GM19468 (cell line): ENCODE results near the gene HIPK1.
"Not testable (repeated sequence)": the region's sequence is repeated elsewhere in the genome, so short reads cannot be mapped to it uniquely, and the experiment has no call there.

Experiments
- ATAC-seq: cut with Tn5 transposase; IDR thresholded peaks from one replicate; pipeline ENCODE4 v1.9.1; 2021; ENCODE audit warnings: mild to moderate bottlenecking, moderate library complexity, moderate number of reproducible peaks; ENCODE audit not compliant: unreplicated experiment; ENCODE audit errors: extremely low read depth

Gene HIPK1

DNA sequence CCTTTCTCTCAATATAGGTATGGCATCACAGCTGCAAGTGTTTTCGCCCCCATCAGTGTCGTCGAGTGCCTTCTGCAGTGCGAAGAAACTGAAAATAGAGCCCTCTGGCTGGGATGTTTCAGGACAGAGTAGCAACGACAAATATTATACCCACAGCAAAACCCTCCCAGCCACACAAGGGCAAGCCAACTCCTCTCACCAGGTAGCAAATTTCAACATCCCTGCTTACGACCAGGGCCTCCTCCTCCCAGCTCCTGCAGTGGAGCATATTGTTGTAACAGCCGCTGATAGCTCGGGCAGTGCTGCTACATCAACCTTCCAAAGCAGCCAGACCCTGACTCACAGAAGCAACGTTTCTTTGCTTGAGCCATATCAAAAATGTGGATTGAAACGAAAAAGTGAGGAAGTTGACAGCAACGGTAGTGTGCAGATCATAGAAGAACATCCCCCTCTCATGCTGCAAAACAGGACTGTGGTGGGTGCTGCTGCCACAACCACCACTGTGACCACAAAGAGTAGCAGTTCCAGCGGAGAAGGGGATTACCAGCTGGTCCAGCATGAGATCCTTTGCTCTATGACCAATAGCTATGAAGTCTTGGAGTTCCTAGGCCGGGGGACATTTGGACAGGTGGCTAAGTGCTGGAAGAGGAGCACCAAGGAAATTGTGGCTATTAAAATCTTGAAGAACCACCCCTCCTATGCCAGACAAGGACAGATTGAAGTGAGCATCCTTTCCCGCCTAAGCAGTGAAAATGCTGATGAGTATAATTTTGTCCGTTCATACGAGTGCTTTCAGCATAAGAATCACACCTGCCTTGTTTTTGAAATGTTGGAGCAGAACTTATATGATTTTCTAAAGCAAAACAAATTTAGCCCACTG lies 11.5 kb downstream of the HIPK1 start:
- ATAC-seq, result no peak

DNA sequence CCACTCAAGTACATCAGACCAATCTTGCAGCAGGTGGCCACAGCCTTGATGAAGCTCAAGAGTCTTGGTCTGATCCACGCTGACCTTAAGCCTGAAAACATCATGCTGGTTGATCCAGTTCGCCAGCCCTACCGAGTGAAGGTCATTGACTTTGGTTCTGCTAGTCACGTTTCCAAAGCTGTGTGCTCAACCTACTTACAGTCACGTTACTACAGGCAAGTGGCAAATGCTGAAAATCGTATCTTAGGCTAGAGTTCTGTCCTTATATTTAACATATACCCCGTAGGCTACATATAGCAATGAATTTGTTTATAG lies 12.1 kb downstream of the HIPK1 start:
- no peak for ATAC-seq

DNA sequence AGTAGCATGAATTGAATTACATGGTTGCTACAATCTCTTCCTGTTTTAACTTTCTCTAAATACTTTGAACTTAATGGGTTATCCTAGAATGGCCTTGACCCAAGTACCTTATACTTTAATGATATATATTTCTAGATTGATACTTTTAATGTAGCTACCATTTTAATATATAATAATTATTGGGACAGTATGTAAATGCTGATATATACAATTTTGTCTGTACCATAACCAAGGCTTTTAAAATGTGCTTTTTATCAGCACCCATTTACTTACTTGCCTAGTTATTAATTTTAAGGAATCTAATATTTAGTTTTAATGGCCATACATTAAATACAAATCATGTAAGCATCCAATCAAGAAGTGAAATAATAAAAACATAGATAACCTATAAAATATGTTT lies 13.4 kb downstream of the HIPK1 start:
- no peak for ATAC-seq

DNA sequence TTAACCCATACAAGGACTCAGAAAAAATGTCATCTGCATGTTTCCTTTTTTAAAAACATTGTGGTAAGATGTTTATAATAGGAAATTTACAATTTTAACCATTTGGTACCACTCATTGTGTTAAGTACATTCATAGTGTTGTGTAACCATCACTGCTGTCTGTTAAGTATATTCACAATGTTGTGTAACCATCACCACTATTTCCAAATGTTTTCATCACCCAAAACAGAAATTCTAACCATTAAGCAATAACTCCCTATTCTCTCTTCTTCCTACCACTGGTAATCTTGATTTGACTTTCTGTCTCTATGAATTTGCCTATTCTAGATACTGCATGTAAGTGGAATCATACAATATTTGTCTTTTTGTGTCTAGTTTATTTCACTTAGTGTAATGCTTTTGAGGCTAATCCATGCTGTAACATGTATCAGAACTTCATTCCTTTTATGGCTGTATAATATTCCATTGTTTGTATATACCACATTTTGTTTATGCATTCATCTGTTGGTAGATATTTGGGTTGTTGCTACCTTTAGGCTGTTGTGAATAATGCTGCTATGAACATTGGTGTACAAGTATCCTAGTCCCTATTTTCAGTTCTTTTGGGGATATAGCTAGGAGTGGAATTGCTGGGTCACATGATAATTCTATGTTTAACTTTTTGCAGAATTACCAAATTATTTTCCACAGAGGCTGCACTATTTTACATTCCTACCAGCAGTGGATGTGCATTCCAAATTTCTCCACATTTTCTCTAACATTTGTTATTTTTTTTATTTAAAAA lies 14.1 kb downstream of the HIPK1 start:
- no peak for ATAC-seq

GRCh38 chr1:113945329-113945728 lies 16.2 kb downstream of the HIPK1 start:
- no peak for ATAC-seq

DNA sequence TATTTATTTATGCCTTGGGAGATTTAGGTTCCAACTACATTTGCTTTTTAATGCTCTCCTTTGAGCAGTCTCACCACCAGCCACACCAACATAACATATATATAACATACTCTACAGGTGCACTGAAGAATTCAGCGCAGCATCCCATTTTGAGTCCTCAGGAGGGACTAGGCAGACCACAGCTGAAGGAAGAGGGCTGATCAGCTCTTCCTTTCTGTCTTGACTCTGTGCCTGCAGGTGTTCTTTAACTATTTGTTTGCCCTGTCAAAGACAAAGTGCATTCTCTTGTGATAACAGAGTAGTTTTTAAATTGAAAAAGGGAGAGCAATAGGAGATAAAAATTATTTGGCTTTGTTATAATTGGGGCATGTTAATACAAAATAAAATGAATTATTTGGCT lies 17.0 kb downstream of the HIPK1 start:
- no peak for ATAC-seq

GRCh38 chr1:113946678-113947387 lies 17.7 kb downstream of the HIPK1 start:
- no peak for ATAC-seq

DNA sequence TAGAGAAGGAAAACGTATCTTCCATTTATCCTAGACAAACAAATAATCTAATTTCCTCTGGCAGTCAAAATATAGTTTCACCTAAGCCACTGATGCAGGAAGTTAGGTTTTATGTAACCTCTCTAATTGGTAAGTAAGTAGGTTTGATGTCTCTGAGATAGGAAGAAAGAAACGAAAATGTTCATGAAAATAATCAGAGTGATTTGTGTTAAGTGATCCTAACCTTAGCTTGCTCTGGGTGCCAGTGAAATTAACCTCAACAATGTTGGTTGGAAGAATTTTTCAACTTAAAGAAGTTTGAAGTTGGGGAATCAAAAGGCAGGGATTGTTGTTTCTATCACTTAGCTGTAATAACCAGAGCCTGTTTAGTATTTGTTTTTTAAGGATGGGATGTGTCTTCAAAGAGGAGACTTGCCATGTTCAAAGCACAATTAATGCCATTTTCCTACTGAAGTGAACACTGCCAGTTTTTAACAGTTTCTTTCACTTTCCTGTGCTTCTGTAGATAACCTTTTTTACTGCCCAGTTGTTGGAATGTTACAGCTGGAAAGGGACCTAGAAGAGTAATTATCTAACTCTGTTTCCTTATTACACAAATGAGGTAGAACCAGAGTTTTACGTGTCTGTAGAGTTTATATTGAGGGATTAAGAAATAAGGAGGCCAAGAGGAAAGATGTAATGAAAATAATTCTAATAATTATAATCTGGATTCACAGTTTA lies 18.4 kb downstream of the HIPK1 start:
- ATAC-seq, result no peak

DNA sequence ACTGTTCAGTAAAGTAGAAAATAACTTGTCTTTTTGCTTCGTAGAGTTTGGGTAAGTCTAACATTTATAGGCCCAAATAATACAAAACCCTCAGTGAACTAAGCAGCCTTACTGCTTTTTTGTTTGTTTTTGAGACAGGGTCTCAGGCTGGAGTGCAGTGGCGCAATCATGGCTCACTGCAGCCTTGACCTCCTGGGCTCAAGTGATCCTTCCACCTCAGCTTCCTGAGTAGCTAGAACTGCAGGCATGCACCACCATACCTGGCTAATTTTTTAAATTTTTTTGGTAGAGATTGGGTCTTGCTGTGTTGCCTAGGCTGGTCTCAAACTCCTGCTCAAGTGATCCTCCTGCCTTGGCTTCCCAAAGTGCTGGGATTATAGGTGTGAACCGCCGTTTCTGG lies 19.0 kb downstream of the HIPK1 start:
- ATAC-seq, result not testable (repeated sequence)

DNA sequence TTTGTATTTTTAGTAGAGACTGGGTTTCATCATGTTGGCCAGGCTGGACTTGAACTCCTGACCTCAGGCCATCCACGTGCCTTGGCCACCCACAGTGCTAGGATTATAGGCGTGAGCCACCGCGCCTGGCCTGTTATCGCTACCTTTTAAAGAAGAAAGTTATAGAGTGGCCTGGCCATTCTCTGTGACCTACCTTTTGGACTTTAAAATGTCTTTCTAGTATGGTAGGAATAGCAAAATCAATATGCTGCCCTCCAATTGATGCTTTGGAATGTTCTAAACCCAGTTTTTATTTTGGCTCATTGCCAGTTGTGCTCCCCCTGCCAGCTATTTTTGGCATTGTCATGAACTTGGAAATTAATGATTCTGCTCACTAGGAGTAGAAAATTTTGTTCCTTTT lies 19.9 kb downstream of the HIPK1 start:
- ATAC-seq, result no peak

- ATAC-seq, result no peak
These were observed 21.8 kb downstream of the HIPK1 start for GRCh38 chr1:113950908-113951307.

DNA sequence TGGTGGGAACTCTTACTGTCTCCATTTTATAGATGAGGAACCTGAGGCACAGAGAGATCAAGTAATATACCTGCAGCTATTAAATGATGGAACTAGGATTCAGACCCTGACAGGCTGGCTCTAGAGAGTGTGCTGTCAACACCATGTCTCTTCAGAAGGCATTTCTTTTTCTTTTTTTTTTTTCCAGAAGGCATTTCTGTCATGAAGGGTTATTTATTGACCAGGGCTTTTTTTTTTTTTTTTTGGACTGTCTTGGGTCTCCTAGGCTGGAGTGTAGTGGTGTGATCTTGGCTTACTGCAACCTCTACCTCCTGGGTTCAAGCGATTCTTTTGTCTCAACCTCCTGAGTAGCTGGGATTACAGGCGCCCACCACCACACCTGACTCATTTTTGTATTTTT lies 22.6 kb downstream of the HIPK1 start:
- no peak for ATAC-seq

DNA sequence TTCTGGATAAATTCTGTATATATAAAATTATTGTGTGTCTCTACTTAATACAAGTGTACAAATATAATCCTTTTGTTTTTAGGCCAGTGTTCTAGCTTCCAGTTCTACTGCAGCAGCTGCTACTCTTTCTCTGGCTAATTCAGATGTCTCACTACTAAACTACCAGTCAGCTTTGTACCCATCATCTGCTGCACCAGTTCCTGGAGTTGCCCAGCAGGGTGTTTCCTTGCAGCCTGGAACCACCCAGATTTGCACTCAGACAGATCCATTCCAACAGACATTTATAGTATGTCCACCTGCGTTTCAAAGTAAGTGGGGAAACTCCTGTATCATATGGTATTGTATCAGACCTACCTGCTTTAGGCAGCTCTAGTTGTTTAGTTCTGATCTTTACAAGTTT lies 28.9 kb downstream of the HIPK1 start:
- ATAC-seq, result no peak

DNA sequence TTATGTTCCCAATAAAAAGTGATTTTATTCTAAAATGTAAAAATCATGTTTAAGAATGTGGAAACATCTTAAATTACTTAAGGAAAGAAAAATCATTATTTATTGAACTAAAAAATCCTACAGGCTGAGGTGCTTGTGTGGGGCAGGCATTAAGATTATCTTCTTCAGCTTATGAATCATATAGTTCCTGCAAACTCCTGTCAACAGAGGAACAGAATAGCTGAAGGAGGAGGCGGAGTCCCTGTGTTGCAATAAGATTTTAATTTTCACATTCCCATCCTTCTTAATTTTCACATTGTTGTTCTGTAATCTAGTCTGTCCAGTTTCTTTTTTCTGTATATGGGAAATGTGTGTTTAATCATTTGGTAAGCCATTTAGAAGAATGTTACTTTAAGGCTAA lies 29.6 kb downstream of the HIPK1 start:
- ATAC-seq, result no peak

- ATAC-seq, result no peak
These were observed 34.3 kb downstream of the HIPK1 start for GRCh38 chr1:113963281-113963906.

GRCh38 chr1:113965703-113966412 lies 36.7 kb downstream of the HIPK1 start:
- ATAC-seq, result no peak

DNA sequence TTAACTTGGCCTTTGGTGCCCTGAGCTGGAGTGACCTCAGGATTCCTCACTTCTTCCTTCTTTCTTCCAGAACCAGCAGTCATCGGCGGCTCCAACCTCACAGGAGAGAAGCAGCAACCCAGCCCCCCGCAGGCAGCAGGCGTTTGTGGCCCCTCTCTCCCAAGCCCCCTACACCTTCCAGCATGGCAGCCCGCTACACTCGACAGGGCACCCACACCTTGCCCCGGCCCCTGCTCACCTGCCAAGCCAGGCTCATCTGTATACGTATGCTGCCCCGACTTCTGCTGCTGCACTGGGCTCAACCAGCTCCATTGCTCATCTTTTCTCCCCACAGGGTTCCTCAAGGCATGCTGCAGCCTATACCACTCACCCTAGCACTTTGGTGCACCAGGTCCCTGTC lies 43.8 kb downstream of the HIPK1 start:
- ATAC-seq, result no peak

DNA sequence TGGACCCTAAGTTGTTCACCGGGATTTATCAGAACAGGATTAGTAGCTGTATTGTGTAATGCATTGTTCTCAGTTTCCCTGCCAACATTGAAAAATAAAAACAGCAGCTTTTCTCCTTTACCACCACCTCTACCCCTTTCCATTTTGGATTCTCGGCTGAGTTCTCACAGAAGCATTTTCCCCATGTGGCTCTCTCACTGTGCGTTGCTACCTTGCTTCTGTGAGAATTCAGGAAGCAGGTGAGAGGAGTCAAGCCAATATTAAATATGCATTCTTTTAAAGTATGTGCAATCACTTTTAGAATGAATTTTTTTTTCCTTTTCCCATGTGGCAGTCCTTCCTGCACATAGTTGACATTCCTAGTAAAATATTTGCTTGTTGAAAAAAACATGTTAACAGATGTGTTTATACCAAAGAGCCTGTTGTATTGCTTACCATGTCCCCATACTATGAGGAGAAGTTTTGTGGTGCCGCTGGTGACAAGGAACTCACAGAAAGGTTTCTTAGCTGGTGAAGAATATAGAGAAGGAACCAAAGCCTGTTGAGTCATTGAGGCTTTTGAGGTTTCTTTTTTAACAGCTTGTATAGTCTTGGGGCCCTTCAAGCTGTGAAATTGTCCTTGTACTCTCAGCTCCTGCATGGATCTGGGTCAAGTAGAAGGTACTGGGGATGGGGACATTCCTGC lies 46.2 kb downstream of the HIPK1 start:
- ATAC-seq, result no peak
